Spleen (tissue), 11 donors: ENCODE data around the gene UBA52. TPM values are rescaled to one million over a fixed set of nuclear protein-coding genes. Genes with fewer than 3 reads are reported as not detected.
A peak's percentile ranks its signal among the peaks of the same experiment; 100 is the strongest.
"Not testable (repeated sequence)": the region's sequence is repeated elsewhere in the genome, so short reads cannot be mapped to it uniquely, and the experiment has no call there.

Experiments used
- DNase-seq: peaks from one replicate; pipeline ENCODE4 v3.0.0-alpha.2; 2020
- H3K27ac ChIP-seq, 8 donors: fragments of 200-600 bp; sonication (generic) in 7 of 8; 1 replicate in 4 of 8; 2 replicates in 4 of 8; pipeline versions ENCODE4 v1.5.0 to v1.8.0; 2016 to 2021; ENCODE audit warnings: inconsistent platforms in 4 of 8, mild to moderate bottlenecking in 4 of 8, moderate library complexity in 1 of 8
- H3K27me3 ChIP-seq, 7 donors: fragments of 200-600 bp; sonication (generic) in 6 of 7; replicated peaks in 1 of 7; 1 replicate in 4 of 7; 2 replicates in 3 of 7; pipeline versions ENCODE4 v1.5.0 to v1.8.0; 2016 to 2021; ENCODE audit warnings: inconsistent platforms in 3 of 7, mild to moderate bottlenecking in 1 of 7
- H3K36me3 ChIP-seq, 6 donors: fragments of 200-600 bp; sonication (generic) in 5 of 6; 1 replicate in 4 of 6; 2 replicates in 2 of 6; pipeline versions ENCODE4 v1.5.0 to v1.8.0; 2016 to 2021; ENCODE audit warnings: inconsistent platforms in 2 of 6
- H3K4me1 ChIP-seq, 6 donors: fragments of 200-600 bp; sonication (generic) in 5 of 6; 1 replicate in 3 of 6; 2 replicates in 3 of 6; pipeline versions ENCODE4 v1.5.0 to v1.8.0; 2016 to 2021; ENCODE audit warnings: inconsistent platforms in 3 of 6
- H3K4me3 ChIP-seq, 8 donors: fragments of 200-600 bp; sonication (generic) in 7 of 8; 1 replicate in 4 of 8; 2 replicates in 4 of 8; pipeline versions ENCODE4 v1.5.0 to v1.8.0; 2016 to 2021; ENCODE audit warnings: inconsistent platforms in 4 of 8, mild to moderate bottlenecking in 4 of 8, moderate library complexity in 2 of 8
- H3K9me3 ChIP-seq, 8 donors: fragments of 200-600 bp; sonication (generic) in 7 of 8; 1 replicate in 4 of 8; 2 replicates in 4 of 8; pipeline versions ENCODE4 v1.5.0 to v1.8.0; 2016 to 2021; ENCODE audit warnings: inconsistent platforms in 4 of 8
- POLR2A ChIP-seq, 3 donors: fragments of 450-650 bp; IDR thresholded peaks; one replicate each; pipeline ENCODE4 v1.5.1; 2017; ENCODE audit warnings: antibody characterized with exemption in 3 of 3, mild to moderate bottlenecking in 1 of 3
- POLR2AphosphoS5 ChIP-seq, 3 donors: sonication (generic); formaldehyde crosslinking; IDR thresholded peaks; one replicate each; pipeline ENCODE4 v1.5.1; 2017; ENCODE audit warnings: antibody characterized with exemption in 3 of 3
- WGBS, 5 donors: extraction: QIAGEN DNeasy Blood & Tissue Kit in 3 of 5; methylation state at CpG; one replicate each; pipeline versions ENCODE4 v1.1.5 to v1.1.7; 2013 to 2018; 5-methylcytosine and 5-hydroxymethylcytosine counted together
- intact Hi-C: fragments of 100-400 bp; cut with DNase I; formaldehyde crosslinking; loops from one replicate; pipeline ENCODE4 v1.15.0; 2023; ENCODE audit warnings: low total_unique reads
- polyA plus RNA-seq, 3 donors: library from polyadenylated mRNA; stranded (reverse); fragments of 200-250 nt; gene quantifications; one replicate each; pipeline ENCODE4 v1.2.1, GENCODE V29; 2013
- total RNA-seq, 7 donors: library from RNA; depleted of rRNA in 3 of 7; stranded (reverse); fragments of >200 nt in 3 of 7; fragmentation: NEBNext Ultra II Directional in 4 of 7; extraction: Animal tissue kit (Norgen Biotek cat#: 25700) in 4 of 7; gene quantifications; one replicate each; pipeline versions ENCODE4 v1.1.0 to v1.2.1, GENCODE V29; 2016 to 2021
- TF ChIP-seq, protein P1 (sequence below), 11 experiments: fragments of 200-600 bp in 7 of 11; fragments of 450-650 bp in 4 of 11; sonication (generic) in 4 of 11; IDR thresholded peaks in 8 of 11; conservative IDR thresholded peaks in 3 of 11; 1 replicate in 7 of 11; 2 replicates in 4 of 11; pipeline versions ENCODE4 v1.4.0 to v1.8.0; 2016 to 2021; ENCODE audit warnings: antibody characterized with exemption in 11 of 11, inconsistent platforms in 4 of 11, mild to moderate bottlenecking in 1 of 11
- donor health status: healthy with polysubstance abuse.
- donor health status: DM: no; HTN: no; CAD: no; lungs with moderate emphysema.
- donor health status: DM: no; HTN: no; CAD: no.
- donor health status: Bipolar disorder and iron deficiency.
- donor health status: healthy.
- donor health status: DM: no; HTN: no; CAD: no.
- donor health status: DM: yes; HTN: yes; CAD: no.

The UBA52 gene
- total and polyA plus RNA-seq, 10 donors, result 650 to 2,132 (median 1,063) TPM

DNA sequence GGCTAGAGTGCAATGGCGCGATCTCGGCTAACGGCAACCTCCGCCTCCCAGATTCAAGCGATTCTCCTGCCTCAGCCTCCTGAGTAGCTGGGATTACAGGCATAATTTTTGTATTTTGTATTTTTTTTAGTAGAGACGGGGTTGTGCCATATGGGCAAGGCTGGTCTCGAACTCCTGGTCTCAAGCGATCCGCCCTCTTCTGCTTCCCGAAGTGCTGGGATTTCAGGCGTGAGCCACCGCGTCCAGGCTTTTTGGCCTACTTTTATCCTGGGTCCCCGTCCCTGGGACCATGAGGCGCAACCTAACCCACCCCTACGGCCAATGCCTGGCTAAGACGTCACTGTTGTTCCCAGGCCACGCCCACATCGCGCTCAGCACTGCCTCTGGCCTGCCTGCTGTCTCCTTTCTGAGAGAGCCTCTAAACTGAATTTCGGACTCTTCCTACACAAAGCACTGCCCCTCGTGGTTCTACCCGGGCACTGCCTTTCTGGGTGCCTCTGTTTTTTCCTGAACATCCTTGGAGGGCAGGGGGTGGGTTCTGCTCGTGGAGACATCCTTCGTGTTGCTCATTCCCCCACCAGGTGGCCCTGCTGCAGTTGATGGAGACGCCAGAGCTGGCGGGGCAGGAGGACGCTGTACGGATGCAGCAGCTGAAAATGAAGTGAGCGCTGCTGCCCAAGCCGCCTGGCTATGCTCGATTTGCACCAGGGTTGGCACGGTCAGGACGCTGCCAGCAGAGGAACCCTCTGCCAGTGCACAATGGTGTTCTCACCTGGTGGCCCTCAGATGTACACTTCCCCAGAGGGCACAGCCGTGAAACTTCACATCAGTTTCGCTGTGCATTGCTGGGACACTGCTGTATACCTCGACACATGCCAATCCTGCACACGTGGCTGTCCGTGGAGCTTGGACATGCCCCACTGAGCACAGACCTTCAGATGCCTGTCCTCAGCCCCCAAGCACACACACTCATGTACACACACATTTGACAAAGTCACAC, 18.9 kb downstream of the UBA52 start:
- no peak for DNase-seq
- Histone ChIP-seq H3K27me3 (peaks cover 0 to 17% (median 0%) of the 10 kb centered on the region in 7 donors), H3K9me3 (no peaks in the 10 kb centered on the region), H3K4me1 (peaks cover 28 to 71% (median 54%) of the 10 kb centered on the region in 6 donors), H3K4me3 (peak overlapping the region in 4 of 8 donors; percentile 77 to 94 (median 89)), H3K36me3 (peaks cover 0 to 23% (median 13%) of the 10 kb centered on the region in 6 donors), H3K27ac (peak overlapping the region in 6 of 8 donors; percentile 89 to 96 (median 92))
- TF ChIP-seq, protein P1, sequence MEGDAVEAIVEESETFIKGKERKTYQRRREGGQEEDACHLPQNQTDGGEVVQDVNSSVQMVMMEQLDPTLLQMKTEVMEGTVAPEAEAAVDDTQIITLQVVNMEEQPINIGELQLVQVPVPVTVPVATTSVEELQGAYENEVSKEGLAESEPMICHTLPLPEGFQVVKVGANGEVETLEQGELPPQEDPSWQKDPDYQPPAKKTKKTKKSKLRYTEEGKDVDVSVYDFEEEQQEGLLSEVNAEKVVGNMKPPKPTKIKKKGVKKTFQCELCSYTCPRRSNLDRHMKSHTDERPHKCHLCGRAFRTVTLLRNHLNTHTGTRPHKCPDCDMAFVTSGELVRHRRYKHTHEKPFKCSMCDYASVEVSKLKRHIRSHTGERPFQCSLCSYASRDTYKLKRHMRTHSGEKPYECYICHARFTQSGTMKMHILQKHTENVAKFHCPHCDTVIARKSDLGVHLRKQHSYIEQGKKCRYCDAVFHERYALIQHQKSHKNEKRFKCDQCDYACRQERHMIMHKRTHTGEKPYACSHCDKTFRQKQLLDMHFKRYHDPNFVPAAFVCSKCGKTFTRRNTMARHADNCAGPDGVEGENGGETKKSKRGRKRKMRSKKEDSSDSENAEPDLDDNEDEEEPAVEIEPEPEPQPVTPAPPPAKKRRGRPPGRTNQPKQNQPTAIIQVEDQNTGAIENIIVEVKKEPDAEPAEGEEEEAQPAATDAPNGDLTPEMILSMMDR (IDR thresholded peaks at IDR 0.05 in 8 of 11, conservative IDR thresholded peaks at IDR 0.05 in 3 of 11), result peak in 3 of 11 experiments; percentile 19 to 41 (median 24)
- TF ChIP-seq POLR2A (IDR thresholded peaks at IDR 0.05) (no peak), POLR2AphosphoS5 (IDR thresholded peaks at IDR 0.05) (no peak)
- WGBS, 5 donors, result 74 to 85% (median 78%) methylated on average over 38 to 40 of the region's 40 CpGs
- intact Hi-C loops, result loop anchor here (5.0 kb wide), 1 partner anchor 257 kb away; no protein-coding TSS in a partner anchor

DNA sequence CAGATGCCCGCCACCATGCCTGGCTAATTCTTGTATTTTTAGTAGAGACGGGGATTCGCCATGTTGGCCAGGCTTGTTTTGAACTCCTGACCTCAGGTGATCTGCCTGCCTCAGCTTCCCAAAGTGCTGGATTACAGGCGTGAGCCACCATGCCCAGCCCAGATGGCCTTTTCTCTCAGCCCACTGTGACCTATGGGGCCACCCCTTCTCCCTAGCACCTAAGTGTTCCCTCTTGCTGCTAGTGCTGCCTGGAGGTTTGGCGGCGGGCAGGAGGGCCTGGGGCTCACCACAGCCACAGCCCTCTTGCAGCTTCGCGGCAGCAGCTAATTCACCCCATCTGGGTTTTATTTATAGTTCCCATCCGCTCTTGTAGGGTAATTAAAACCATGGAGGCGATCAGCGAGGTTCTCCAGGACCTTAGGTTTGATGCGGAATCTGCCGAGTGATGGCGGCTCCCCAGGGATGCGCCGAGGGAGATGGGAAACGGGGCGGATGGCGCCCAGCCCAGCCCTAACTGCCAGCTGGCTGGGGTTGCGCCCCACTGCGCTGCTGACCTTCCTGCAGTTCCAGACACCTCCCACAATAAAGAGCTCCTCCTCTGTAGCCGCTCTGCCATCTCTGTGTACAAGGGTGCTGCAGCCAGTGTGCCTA, 20.2 kb downstream of the UBA52 start:
- no peak overlapping the region for H3K4me3 ChIP-seq
- no peaks in the 10 kb centered on the region for H3K9me3 ChIP-seq
- TF ChIP-seq POLR2A (IDR thresholded peaks at IDR 0.05) (no peak), POLR2AphosphoS5 (IDR thresholded peaks at IDR 0.05) (peak in 1 of 3 donors; percentile 31)
- peaks cover 0 to 23% (median 13%) of the 10 kb centered on the region in 6 donors for H3K36me3 ChIP-seq
- no peak for DNase-seq
- peaks cover 0 to 30% (median 0%) of the 10 kb centered on the region in 7 donors for H3K27me3 ChIP-seq
- H3K27ac ChIP-seq, result no peak overlapping the region
- WGBS, 5 donors, result 94 to 97% (median 96%) methylated on average over 17 to 22 of the region's 22 CpGs
- peaks cover 29 to 67% (median 52%) of the 10 kb centered on the region in 6 donors for H3K4me1 ChIP-seq
- intact Hi-C loops, result loop anchor here (5.0 kb wide), 1 partner anchor 255 kb away; no protein-coding TSS in a partner anchor

DNA sequence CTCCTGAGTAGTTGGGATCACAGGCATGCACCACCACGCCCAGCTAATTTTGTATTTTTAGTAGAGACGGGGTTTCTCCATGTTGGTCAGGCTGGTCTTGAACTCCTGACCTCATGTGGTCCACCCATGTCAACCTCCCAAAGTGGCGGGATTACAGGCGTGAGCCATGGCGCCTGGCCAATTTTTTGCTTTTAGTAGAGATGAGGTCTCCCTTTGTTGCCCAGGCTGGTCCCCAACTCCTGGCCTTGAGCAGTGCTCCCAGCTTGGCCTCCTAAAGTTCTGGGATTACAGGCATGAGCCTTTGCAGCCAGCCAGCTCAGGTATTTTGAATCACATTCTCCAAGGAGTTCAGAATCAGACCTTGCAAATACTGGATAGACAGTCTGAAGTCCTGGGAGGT, 21.1 kb downstream of the UBA52 start:
- Histone ChIP-seq H3K4me1 (peaks cover 29 to 69% (median 52%) of the 10 kb centered on the region in 6 donors), H3K27me3 (peaks cover 0 to 36% (median 0%) of the 10 kb centered on the region in 7 donors), H3K36me3 (peaks cover 0 to 23% (median 13%) of the 10 kb centered on the region in 6 donors)
- DNase-seq, H3K9me3 ChIP-seq, H3K27ac ChIP-seq, H3K4me3 ChIP-seq: not testable (repeated sequence)
- intact Hi-C loops, result loop anchor here (5.0 kb wide), 1 partner anchor 255 kb away; no protein-coding TSS in a partner anchor
- 65 to 87% (median 84%) methylated on average over 5 of the region's 5 CpGs for WGBS, 5 donors

DNA sequence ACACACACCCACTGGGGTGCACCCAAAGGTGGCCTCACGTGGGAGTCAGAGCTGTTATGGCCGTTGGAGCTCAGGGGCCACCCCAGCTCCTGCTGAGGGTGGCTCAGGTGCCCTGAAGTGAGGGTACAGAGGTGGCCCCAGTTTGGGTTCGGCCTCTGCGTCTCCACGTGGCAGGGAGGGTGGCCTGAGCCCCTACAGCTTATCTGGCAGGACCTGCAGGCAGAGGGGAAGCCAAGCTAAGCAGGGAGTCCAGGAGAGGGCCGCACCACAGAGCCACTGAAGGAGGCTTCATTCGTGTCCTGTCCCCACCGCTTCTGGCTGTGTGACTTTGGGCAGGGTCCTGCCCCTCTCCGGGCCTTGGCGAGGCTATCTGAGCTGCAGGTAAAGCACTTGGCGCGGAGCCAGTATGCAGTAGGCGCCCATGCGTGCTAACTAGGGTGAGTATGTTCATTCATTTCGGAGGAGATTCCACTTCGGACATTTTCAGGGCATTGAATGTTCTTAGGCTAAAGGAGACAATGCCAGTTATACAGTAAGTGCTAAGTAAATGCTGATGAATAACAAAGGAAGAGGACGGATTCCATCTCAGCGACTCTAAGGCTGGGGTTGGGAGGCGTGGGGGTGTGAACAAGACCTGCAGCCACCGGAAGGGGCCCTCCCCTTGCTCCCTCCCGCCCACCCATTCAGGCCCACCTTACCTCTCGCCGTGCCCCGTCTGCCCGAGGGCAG, 21.9 kb downstream of the UBA52 start:
- Histone ChIP-seq H3K27me3 (peaks cover 0 to 44% (median 8%) of the 10 kb centered on the region in 7 donors), H3K9me3 (no peaks in the 10 kb centered on the region), H3K4me1 (peaks cover 21 to 63% (median 44%) of the 10 kb centered on the region in 6 donors), H3K36me3 (peaks cover 0 to 23% (median 13%) of the 10 kb centered on the region in 6 donors), H3K27ac (peak overlapping the region in 6 of 8 donors; percentile 26 to 73 (median 46)), H3K4me3 (peak overlapping the region in 5 of 8 donors; percentile 32 to 67 (median 36))
- DNase-seq, result no peak
- TF ChIP-seq, protein P1 (IDR thresholded peaks at IDR 0.05 in 8 of 11, conservative IDR thresholded peaks at IDR 0.05 in 3 of 11), result no peak
- peak in 1 of 3 donors; percentile 18 for TF ChIP-seq POLR2AphosphoS5 (IDR thresholded peaks at IDR 0.05)
- WGBS, 5 donors, result 35 to 52% (median 44%) methylated on average over 19 to 25 of the region's 25 CpGs
- intact Hi-C loops, result loop anchor here (5.0 kb wide), 1 partner anchor 254 kb away; no protein-coding TSS in a partner anchor
